OCI-LY3 (cell line): ENCODE results near the gene SLCO2A1.

Experiments used
- CTCF ChIP-seq: fragments of 200-600, 300-600 bp; sonication (generic); IDR thresholded peaks from 2 replicates; pipeline ENCODE4 v1.5.1; 2014; ENCODE audit warnings: antibody characterized with exemption, low read length, low read depth
- EZH2phosphoT487 ChIP-seq: fragments of 200-600 bp; shearing (Covaris generic); IDR thresholded peaks from 2 replicates; pipeline ENCODE4 v1.6.1; 2018; ENCODE audit warnings: antibody characterized with exemption, mixed run types, low read depth

GRCh38 chr3:133954717-133955360, 74.9 kb downstream of the SLCO2A1 start:
- TF ChIP-seq CTCF (no peak), EZH2phosphoT487 (no peak)
